ENCODE measurements around the gene KDM5B. TPM values are rescaled to one million over a fixed set of nuclear protein-coding genes. Genes with fewer than 3 reads are reported as not detected.
A peak's percentile ranks its signal among the peaks of the same experiment; 100 is the strongest.
"Not testable (repeated sequence)": the region's sequence is repeated elsewhere in the genome, so short reads cannot be mapped to it uniquely, and the experiment has no call there.

KDM5B gene
- total RNA-seq, 2 donors from 2014 or later: 48.2 to 110 TPM

GRCh38 chr1:202752774-202753173 is 55.4 kb downstream of the KDM5B start:
- no peak overlapping the region for H3K27ac ChIP-seq
- DNase-seq (ENCODE audit: low spot score): no peak
- WGBS: 55% methylated on average over 3 of the region's 3 CpGs
- H3K36me3 ChIP-seq: peaks cover 4 to 12% of the 10 kb centered on the region in 2 donors
- TF ChIP-seq POLR2AphosphoS5 (IDR thresholded peaks at IDR 0.05) (no peak), POLR2A (IDR thresholded peaks at IDR 0.05) (no peak)
- TF ChIP-seq, protein P1, sequence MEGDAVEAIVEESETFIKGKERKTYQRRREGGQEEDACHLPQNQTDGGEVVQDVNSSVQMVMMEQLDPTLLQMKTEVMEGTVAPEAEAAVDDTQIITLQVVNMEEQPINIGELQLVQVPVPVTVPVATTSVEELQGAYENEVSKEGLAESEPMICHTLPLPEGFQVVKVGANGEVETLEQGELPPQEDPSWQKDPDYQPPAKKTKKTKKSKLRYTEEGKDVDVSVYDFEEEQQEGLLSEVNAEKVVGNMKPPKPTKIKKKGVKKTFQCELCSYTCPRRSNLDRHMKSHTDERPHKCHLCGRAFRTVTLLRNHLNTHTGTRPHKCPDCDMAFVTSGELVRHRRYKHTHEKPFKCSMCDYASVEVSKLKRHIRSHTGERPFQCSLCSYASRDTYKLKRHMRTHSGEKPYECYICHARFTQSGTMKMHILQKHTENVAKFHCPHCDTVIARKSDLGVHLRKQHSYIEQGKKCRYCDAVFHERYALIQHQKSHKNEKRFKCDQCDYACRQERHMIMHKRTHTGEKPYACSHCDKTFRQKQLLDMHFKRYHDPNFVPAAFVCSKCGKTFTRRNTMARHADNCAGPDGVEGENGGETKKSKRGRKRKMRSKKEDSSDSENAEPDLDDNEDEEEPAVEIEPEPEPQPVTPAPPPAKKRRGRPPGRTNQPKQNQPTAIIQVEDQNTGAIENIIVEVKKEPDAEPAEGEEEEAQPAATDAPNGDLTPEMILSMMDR (IDR thresholded peaks at IDR 0.05): no peak
- no peak overlapping the region for H3K4me3 ChIP-seq
- no peaks in the 10 kb centered on the region for H3K4me1 ChIP-seq (replicated peaks)
- H3K27me3 ChIP-seq (replicated peaks; ENCODE audit: insufficient read depth): no peaks in the 10 kb centered on the region
- intact Hi-C loops (cut with DNase I): no loop called here
- H3K9me3 ChIP-seq: no peaks in the 10 kb centered on the region

DNA sequence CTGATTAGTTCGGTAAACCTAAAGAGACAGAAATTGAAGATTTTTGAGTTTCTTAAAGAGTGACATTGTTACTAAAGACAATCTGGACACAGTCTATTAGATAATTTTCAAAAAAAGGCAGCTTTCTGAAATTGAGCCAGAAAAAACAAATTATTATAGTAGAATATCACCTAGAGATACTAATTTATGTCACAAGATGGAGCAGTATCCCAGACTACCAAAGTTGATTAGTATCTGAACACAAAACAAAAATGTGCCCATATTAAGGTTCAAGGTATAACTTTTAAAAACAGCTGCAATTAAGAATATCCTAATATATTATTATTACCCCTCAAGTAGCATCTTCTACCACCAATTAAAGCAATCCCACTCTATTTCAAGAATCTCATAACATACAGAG is 57.5 kb downstream of the KDM5B start:
- Histone ChIP-seq H3K27ac (no peak overlapping the region), H3K9me3 (no peaks in the 10 kb centered on the region), H3K36me3 (peaks cover 4 to 12% of the 10 kb centered on the region in 2 donors), H3K4me3 (no peak overlapping the region), H3K4me1 (replicated peaks) (no peaks in the 10 kb centered on the region), H3K27me3 (replicated peaks; ENCODE audit: insufficient read depth) (no peaks in the 10 kb centered on the region)
- intact Hi-C loops (cut with DNase I): no loop called here
- no peak for DNase-seq (ENCODE audit: low spot score)
- no peak for TF ChIP-seq POLR2AphosphoS5 (IDR thresholded peaks at IDR 0.05)
- TF ChIP-seq, protein P1 (IDR thresholded peaks at IDR 0.05): peak in 1 of 4 experiments; percentile 27
- WGBS: 80% methylated on average over 1 of the region's 1 CpG

GRCh38 chr1:202750024-202750423 is 58.2 kb downstream of the KDM5B start:
- DNase-seq (ENCODE audit: low spot score): no peak
- no peaks in the 10 kb centered on the region for H3K9me3 ChIP-seq
- WGBS: 97% methylated on average over 2 of the region's 2 CpGs
- no peaks in the 10 kb centered on the region for H3K27me3 ChIP-seq (replicated peaks; ENCODE audit: insufficient read depth)
- no peaks in the 10 kb centered on the region for H3K4me1 ChIP-seq (replicated peaks)
- H3K4me3 ChIP-seq: no peak overlapping the region
- intact Hi-C loops (cut with DNase I): no loop called here
- peaks cover 4 to 7% of the 10 kb centered on the region in 2 donors for H3K36me3 ChIP-seq
- TF ChIP-seq, protein P1 (IDR thresholded peaks at IDR 0.05): no peak
- TF ChIP-seq POLR2AphosphoS5 (IDR thresholded peaks at IDR 0.05) (no peak), POLR2A (IDR thresholded peaks at IDR 0.05) (no peak)
- no peak overlapping the region for H3K27ac ChIP-seq

- no peak overlapping the region for H3K4me3 ChIP-seq
- H3K4me1 ChIP-seq (replicated peaks): no peaks in the 10 kb centered on the region
- intact Hi-C loops (cut with DNase I): no loop called here
- peaks cover 8 to 10% of the 10 kb centered on the region in 2 donors for H3K36me3 ChIP-seq
- TF ChIP-seq POLR2A (IDR thresholded peaks at IDR 0.05) (no peak), POLR2AphosphoS5 (IDR thresholded peaks at IDR 0.05) (no peak)
- TF ChIP-seq, protein P1 (IDR thresholded peaks at IDR 0.05): no peak
- no peaks in the 10 kb centered on the region for H3K9me3 ChIP-seq
- no peaks in the 10 kb centered on the region for H3K27me3 ChIP-seq (replicated peaks; ENCODE audit: insufficient read depth)
- 83% methylated on average over 3 of the region's 3 CpGs for WGBS
- H3K27ac ChIP-seq: no peak overlapping the region
- no peak for DNase-seq (ENCODE audit: low spot score)
Measured at GRCh38 chr1:202745323-202745888, 62.8 kb downstream of the KDM5B start.

- intact Hi-C loops (cut with DNase I); H3K4me1 ChIP-seq (replicated peaks); DNase-seq (ENCODE audit: low spot score); H3K27me3 ChIP-seq (replicated peaks; ENCODE audit: insufficient read depth); H3K4me3 ChIP-seq; H3K9me3 ChIP-seq; H3K27ac ChIP-seq: not testable (repeated sequence)
- H3K36me3 ChIP-seq: peaks cover 8 to 10% of the 10 kb centered on the region in 2 donors
- 96% methylated on average over 3 of the region's 3 CpGs for WGBS
Measured at GRCh38 chr1:202744770-202745169, 63.5 kb downstream of the KDM5B start.

Measured in prostate gland (tissue), 2 donors.